CD4-positive, alpha-beta T cell treated with Interleukin-2 at 100 ng/mL for 4 hours (primary cell): ENCODE measurements around the gene RNF6.
"Not testable (repeated sequence)": the region's sequence is repeated elsewhere in the genome, so short reads cannot be mapped to it uniquely, and the experiment has no call there.

Experiments
- DNase-seq: peaks from one replicate; pipeline ENCODE4 v3.0.0-alpha.2; 2020; ENCODE audit warnings: low spot score

Gene RNF6

GRCh38 chr13:26221721-26222519, at the start of gene RNF6:
Gene RNF6, minus strand, starts transcription at chr13:26222314. Its CDS starts 2,665 bp downstream, at chr13:26219649.
- DNase-seq = peak; percentile 94

- DNase-seq = no peak
These were observed 48.6 kb upstream of the RNF6 start for GRCh38 chr13:26270707-26271106.

- DNase-seq = no peak
These were observed 44.2 kb upstream of the RNF6 start for GRCh38 chr13:26266311-26266710.

GRCh38 chr13:26262156-26262555, 40.0 kb upstream of the RNF6 start:
- no peak for DNase-seq

GRCh38 chr13:26259634-26260033, 37.5 kb upstream of the RNF6 start:
- no peak for DNase-seq

- no peak for DNase-seq
These were observed 34.9 kb upstream of the RNF6 start for GRCh38 chr13:26257049-26257448.

GRCh38 chr13:26255691-26256277, 33.7 kb upstream of the RNF6 start:
- DNase-seq = no peak

GRCh38 chr13:26255115-26255514, 33.0 kb upstream of the RNF6 start:
- DNase-seq = no peak

GRCh38 chr13:26254583-26255111, 32.5 kb upstream of the RNF6 start:
- DNase-seq = peak; percentile 53

- peak; percentile 89 for DNase-seq
These were observed 31.9 kb upstream of the RNF6 start, which contains the start of gene CDK8 for GRCh38 chr13:26253787-26254582. Gene CDK8, plus strand, starts transcription at chr13:26254129. Its CDS starts 513 bp downstream, at chr13:26254642.

GRCh38 chr13:26253262-26253786, 31.2 kb upstream of the RNF6 start:
- no peak for DNase-seq

GRCh38 chr13:26252006-26252405, 29.9 kb upstream of the RNF6 start:
- not testable (repeated sequence) for DNase-seq

- no peak for DNase-seq
These were observed 27.4 kb upstream of the RNF6 start for GRCh38 chr13:26249551-26249950.

GRCh38 chr13:26247608-26248007, 25.5 kb upstream of the RNF6 start:
- no peak for DNase-seq

- no peak for DNase-seq
These were observed 24.9 kb upstream of the RNF6 start for GRCh38 chr13:26247011-26247410.

- no peak for DNase-seq
These were observed 24.0 kb upstream of the RNF6 start for GRCh38 chr13:26246154-26246553.

- DNase-seq = no peak
These were observed 14.2 kb upstream of the RNF6 start for GRCh38 chr13:26236296-26236695.

GRCh38 chr13:26230703-26231102, 8.6 kb upstream of the RNF6 start:
- no peak for DNase-seq

- no peak for DNase-seq
These were observed 7.0 kb upstream of the RNF6 start for GRCh38 chr13:26229080-26229615.

GRCh38 chr13:26228096-26228495, 6.0 kb upstream of the RNF6 start:
- no peak for DNase-seq

- no peak for DNase-seq
These were observed 5.3 kb upstream of the RNF6 start for GRCh38 chr13:26227166-26227971.
